ENCODE results near the gene USP33. TPM values are rescaled to one million over a fixed set of nuclear protein-coding genes. Genes with fewer than 3 reads are reported as not detected.

USP33 gene
- total and polyA plus RNA-seq, 9 of the 15 experiments (the other 6 are each of a cell fraction or from before 2014, with no cell fraction given): 22.4 to 83.5 (median 44.7) TPM

- WGBS (ENCODE audit: insufficient coverage, low coverage, missing lambda C conversion rate): 97% methylated on average over 3 of the region's 4 CpGs
- Histone ChIP-seq H3K9ac (ENCODE audit: insufficient read depth in 1 of 2, low read depth in 2 of 2, low read length in 2 of 2) (no peak overlapping the region), H4K20me1 (replicated peaks; ENCODE audit: control insufficient read depth, insufficient read depth, low read length) (no peaks in the 10 kb centered on the region), H3K4me3 (no peak overlapping the region), H3K4me2 (ENCODE audit: insufficient read depth, low read length) (no peak overlapping the region), H3K9me3 (replicated peaks; ENCODE audit: control insufficient read depth, insufficient read depth, low read depth, low read length) (no peaks in the 10 kb centered on the region), H3K4me1 (replicated peaks in 1 of 2; ENCODE audit: control insufficient read depth in 2 of 2, insufficient read depth in 2 of 2, low read length in 2 of 2) (no peaks in the 10 kb centered on the region), H2AFZ (ENCODE audit: low read depth, low read length) (no peak overlapping the region), H3K9me1 (ENCODE audit: control insufficient read depth, insufficient read depth, low read length) (no peaks in the 10 kb centered on the region), H3K36me3 (ENCODE audit: control insufficient read depth, insufficient read depth, low read length) (peaks cover 64% of the 10 kb centered on the region; the same call in 2 of the 3 replicates), H3K79me2 (ENCODE audit: control insufficient read depth, insufficient read depth, low read length) (no peaks in the 10 kb centered on the region), H3K27ac (ENCODE audit: extremely low read depth, low read depth, low read length) (no peak overlapping the region), H3K27me3 (ENCODE audit: control insufficient read depth in 2 of 2, insufficient read depth in 2 of 2, low read length in 2 of 2) (no peaks in the 10 kb centered on the region)
- in situ Hi-C loops (cut with MboI) (no loop called here), intact Hi-C loops (cut with micrococcal nuclease) (no loop called here)
- no peak for DNase-seq (ENCODE audit: extremely low read depth in 1 of 4, low spot score in 3 of 4)
- ChIA-PET POLR2A (interaction anchor here (0.6 kb wide), 1 partner anchor 263 kb away, joined by 3 read pairs; the partner anchor contains the start of gene FUBP1), CTCF (ENCODE audit: low intra/inter-chr PET ratio) (no interaction called here)
- BruUV-seq (replicated peaks): no TSS peak
- ATAC-seq: no peak
- FAIRE-seq: no peak
- no peak for TF ChIP-seq ZNF175 (CRISPR knock-in tag; IDR thresholded peaks at IDR 0.05; ENCODE audit: low read depth)
- TF ChIP-seq ZNF121 (CRISPR knock-in tag; conservative IDR thresholded peaks at IDR 0.05): peak; percentile 78
- TF ChIP-seq ATF2 (CRISPR knock-in tag; IDR thresholded peaks at IDR 0.05): no peak
- TF ChIP-seq XRCC4 (IDR thresholded peaks at IDR 0.05; ENCODE audit: extremely low read depth, insufficient read depth, insufficient read length): no peak
- TF ChIP-seq ZZZ3 (IDR thresholded peaks at IDR 0.05): no peak
- TF ChIP-seq, protein P1, sequence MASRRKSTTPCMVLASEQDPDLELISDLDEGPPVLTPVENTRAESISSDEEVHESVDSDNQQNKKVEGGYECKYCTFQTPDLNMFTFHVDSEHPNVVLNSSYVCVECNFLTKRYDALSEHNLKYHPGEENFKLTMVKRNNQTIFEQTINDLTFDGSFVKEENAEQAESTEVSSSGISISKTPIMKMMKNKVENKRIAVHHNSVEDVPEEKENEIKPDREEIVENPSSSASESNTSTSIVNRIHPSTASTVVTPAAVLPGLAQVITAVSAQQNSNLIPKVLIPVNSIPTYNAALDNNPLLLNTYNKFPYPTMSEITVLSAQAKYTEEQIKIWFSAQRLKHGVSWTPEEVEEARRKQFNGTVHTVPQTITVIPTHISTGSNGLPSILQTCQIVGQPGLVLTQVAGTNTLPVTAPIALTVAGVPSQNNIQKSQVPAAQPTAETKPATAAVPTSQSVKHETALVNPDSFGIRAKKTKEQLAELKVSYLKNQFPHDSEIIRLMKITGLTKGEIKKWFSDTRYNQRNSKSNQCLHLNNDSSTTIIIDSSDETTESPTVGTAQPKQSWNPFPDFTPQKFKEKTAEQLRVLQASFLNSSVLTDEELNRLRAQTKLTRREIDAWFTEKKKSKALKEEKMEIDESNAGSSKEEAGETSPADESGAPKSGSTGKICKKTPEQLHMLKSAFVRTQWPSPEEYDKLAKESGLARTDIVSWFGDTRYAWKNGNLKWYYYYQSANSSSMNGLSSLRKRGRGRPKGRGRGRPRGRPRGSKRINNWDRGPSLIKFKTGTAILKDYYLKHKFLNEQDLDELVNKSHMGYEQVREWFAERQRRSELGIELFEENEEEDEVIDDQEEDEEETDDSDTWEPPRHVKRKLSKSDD (conservative IDR thresholded peaks at IDR 0.05; ENCODE audit: low read length): no peak
- TF ChIP-seq SRSF9 (IDR thresholded peaks at IDR 0.05; ENCODE audit: borderline replicate concordance, low read depth, low read length): no peak
- TF ChIP-seq BCOR (IDR thresholded peaks at IDR 0.05): no peak
- TF ChIP-seq DEAF1 (CRISPR knock-in tag; IDR thresholded peaks at IDR 0.05): no peak
- TF ChIP-seq CREBBP (IDR thresholded peaks at IDR 0.05; ENCODE audit: low read depth, low read length): no peak
- TF ChIP-seq UBTF (IDR thresholded peaks at IDR 0.05; ENCODE audit: borderline replicate concordance in 1 of 2, low read depth in 2 of 2, low read length in 2 of 2): no peak
- TF ChIP-seq ETV5 (CRISPR knock-in tag; IDR thresholded peaks at IDR 0.05; ENCODE audit: low read depth): no peak
Measured at GRCh38 chr1:77716065-77716464, 43.6 kb downstream of the USP33 start.
